Thyroid gland (tissue), 4 donors: Measurements from ENCODE around the gene TFR2. TPM values are rescaled to one million over a fixed set of nuclear protein-coding genes. Genes with fewer than 3 reads are reported as not detected.

Source experiments
- DNase-seq, 2 donors: peaks; one replicate each; pipeline ENCODE4 v3.0.0-alpha.2; 2019
- H3K27ac ChIP-seq, 3 donors: fragments of 200-600 bp; sonication (generic); 1 replicate in 2 of 3; 2 replicates in 1 of 3; pipeline ENCODE4 v1.5.1; 2016 to 2019; ENCODE audit warnings: mild to moderate bottlenecking in 1 of 3, moderate library complexity in 1 of 3
- H3K27me3 ChIP-seq: fragments of 200-600 bp; sonication (generic); one replicate; pipeline ENCODE4 v1.5.1; 2019
- H3K36me3 ChIP-seq, 2 donors: fragments of 200-600 bp; sonication (generic); one replicate each; pipeline ENCODE4 v1.5.1; 2016 to 2019
- H3K4me1 ChIP-seq, 2 donors: fragments of 200-600 bp; sonication (generic); one replicate each; pipeline ENCODE4 v1.5.1; 2017 to 2019
- H3K4me3 ChIP-seq, 3 donors: fragments of 200-600 bp; sonication (generic); replicated peaks in 1 of 3; 1 replicate in 2 of 3; 2 replicates in 1 of 3; pipeline ENCODE4 v1.5.1; 2016; ENCODE audit warnings: mild to moderate bottlenecking in 1 of 3
- H3K9me3 ChIP-seq: fragments of 200-600 bp; sonication (generic); one replicate; pipeline ENCODE4 v1.5.1; 2017
- CTCF ChIP-seq, 6 experiments: fragments of 200-600 bp in 3 of 6; fragments of 450-650 bp in 3 of 6; sonication (generic) in 3 of 6; IDR thresholded peaks; one replicate each; pipeline ENCODE4 v1.5.1; 2016 to 2019; ENCODE audit warnings: antibody characterized with exemption in 6 of 6, mild to moderate bottlenecking in 2 of 6, inconsistent platforms in 1 of 6, moderate library complexity in 1 of 6
- POLR2A ChIP-seq, 2 donors: fragments of 450-650 bp; IDR thresholded peaks; one replicate each; pipeline ENCODE4 v1.6.1; 2017; ENCODE audit warnings: antibody characterized with exemption in 2 of 2, mild to moderate bottlenecking in 2 of 2, moderate library complexity in 1 of 2
- WGBS, 2 donors: methylation state at CpG; one replicate each; pipeline ENCODE4 v1.1.5; 2017; 5-methylcytosine and 5-hydroxymethylcytosine counted together
- intact Hi-C: fragments of 100-400 bp; cut with DNase I; formaldehyde crosslinking; loops from one replicate; pipeline ENCODE4 v1.15.1; 2023
- total RNA-seq, 4 donors: library from RNA; depleted of rRNA; stranded (reverse); fragments of >200 nt; gene quantifications; one replicate each; pipeline ENCODE4 v1.2.3, GENCODE V29; 2016

TFR2 gene
- total RNA-seq, 4 donors from 2014 or later, result 0.22 to 0.27 TPM; not detected in 2

DNA sequence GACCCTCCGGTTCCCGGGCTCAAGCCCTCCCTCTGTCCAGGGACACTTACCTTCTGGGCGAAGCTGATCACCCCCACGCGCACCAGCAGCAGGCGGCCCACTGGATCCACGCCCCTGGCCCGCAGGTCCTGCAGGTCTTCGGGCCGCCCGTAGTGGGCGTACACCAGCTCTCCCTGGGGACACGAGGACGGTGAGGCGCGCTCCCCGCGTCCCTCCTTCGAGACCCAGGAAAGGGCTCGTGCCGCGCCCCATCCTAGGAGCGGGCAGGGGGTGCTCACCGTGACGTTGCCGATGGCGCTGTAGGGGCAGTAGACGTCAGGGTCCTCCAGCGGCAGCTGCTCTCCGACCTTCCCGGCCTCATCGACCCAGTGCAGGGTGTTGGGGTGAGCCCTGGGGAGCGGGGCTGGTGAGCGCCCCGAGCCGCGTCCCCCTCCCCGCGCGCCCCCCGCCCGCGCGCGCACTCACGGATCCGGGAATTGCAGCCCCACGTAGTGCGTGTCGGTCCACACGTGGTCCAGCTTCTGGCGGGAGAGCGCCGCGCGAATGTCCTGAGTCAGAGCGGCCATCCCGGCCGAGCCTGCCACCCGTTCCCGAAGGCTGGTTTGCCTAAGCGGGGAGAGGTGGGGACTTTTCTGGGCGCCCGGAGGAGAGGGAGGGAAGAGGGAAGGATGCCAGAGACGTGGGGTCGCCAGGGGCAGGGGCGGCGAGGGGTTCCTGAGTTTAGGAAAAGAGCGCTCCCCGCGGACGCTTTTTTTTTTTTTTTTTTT, 8.2 kb downstream of the TFR2 start:
- Histone ChIP-seq H3K27ac (no peak overlapping the region), H3K36me3 (no peaks in the 10 kb centered on the region), H3K9me3 (no peaks in the 10 kb centered on the region), H3K4me1 (peaks cover 6 to 8% of the 10 kb centered on the region in 2 donors), H3K4me3 (peak overlapping the region in 1 of 3 donors; percentile 36), H3K27me3 (peaks cover 7% of the 10 kb centered on the region)
- TF ChIP-seq CTCF (IDR thresholded peaks at IDR 0.05), result peak in 1 of 6 experiments; percentile 22
- TF ChIP-seq POLR2A (IDR thresholded peaks at IDR 0.05), result no peak
- 5 to 8% methylated on average over 24 to 28 of the region's 72 CpGs for WGBS, 2 donors
- DNase-seq, result peak; percentile 23 to 29
- intact Hi-C loops, result no loop called here

GRCh38 chr7:100630066-100630465, 11.3 kb downstream of the TFR2 start:
- intact Hi-C loops, result no loop called here
- TF ChIP-seq CTCF (IDR thresholded peaks at IDR 0.05), result no peak
- TF ChIP-seq POLR2A (IDR thresholded peaks at IDR 0.05), result no peak
- H3K4me3 ChIP-seq, result no peak overlapping the region
- H3K4me1 ChIP-seq, result peaks cover 6 to 17% of the 10 kb centered on the region in 2 donors
- no peaks in the 10 kb centered on the region for H3K36me3 ChIP-seq
- H3K27me3 ChIP-seq, result peaks cover 7% of the 10 kb centered on the region
- H3K27ac ChIP-seq, result no peak overlapping the region
- no peaks in the 10 kb centered on the region for H3K9me3 ChIP-seq
- DNase-seq, result no peak
- WGBS, 2 donors, result 91 to 96% methylated on average over 4 of the region's 4 CpGs

DNA sequence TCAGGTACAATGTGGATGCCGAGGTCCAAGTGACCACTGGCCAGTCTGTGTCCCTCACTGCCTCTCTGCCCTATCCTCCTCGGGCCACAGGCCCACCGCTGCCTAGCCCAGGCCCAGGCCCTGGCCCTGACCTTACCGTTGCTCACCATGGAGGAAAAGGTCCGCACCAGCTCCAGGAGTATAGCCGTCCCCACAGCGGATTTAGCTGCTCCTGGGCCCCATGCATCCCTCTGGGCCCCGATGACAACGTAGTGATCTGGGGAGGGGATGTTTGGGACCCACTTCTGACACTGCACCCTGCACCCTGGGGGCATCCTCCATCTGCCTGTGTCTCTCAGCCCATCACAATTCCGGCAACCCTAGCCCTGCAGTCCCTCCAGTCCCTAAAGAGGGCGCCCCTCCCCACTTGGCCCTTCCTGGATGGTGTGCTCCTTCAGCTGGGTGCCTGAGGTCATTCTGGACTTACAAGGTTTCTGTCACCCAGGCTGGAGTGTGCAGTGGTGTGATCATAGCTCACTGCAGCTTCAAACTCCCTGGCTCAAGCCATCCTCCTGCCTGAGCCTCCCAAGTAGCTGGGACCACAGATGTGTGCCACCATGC, 12.1 kb downstream of the TFR2 start:
- intact Hi-C loops, result no loop called here
- peak in 1 of 6 experiments; percentile 6 for TF ChIP-seq CTCF (IDR thresholded peaks at IDR 0.05)
- no peak for TF ChIP-seq POLR2A (IDR thresholded peaks at IDR 0.05)
- no peak for DNase-seq
- Histone ChIP-seq H3K4me3 (no peak overlapping the region), H3K9me3 (no peaks in the 10 kb centered on the region), H3K4me1 (peaks cover 6 to 17% of the 10 kb centered on the region in 2 donors), H3K27ac (no peak overlapping the region), H3K27me3 (peaks cover 7% of the 10 kb centered on the region), H3K36me3 (no peaks in the 10 kb centered on the region)
- WGBS, 2 donors, result 73 to 87% methylated on average over 7 to 11 of the region's 11 CpGs

DNA sequence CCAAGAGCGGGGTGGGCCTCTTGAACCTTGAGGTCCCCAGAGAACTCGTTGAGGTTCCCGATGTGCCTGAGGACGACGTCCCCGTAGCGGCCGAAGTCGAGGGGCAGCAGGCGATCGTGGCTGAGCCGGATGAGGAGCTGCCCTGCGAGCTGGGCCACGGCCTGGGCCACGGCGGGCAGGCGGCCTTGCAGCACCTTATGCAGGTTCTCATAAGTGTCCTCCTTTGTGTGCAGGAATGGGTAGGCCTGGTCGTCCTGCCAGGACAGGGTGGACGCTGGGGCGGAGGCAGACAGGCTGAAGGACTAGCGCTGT, 14.2 kb downstream of the TFR2 start:
- TF ChIP-seq POLR2A (IDR thresholded peaks at IDR 0.05), result no peak
- TF ChIP-seq CTCF (IDR thresholded peaks at IDR 0.05), result no peak
- H3K27ac ChIP-seq, result no peak overlapping the region
- no peaks in the 10 kb centered on the region for H3K9me3 ChIP-seq
- intact Hi-C loops, result no loop called here
- no peak overlapping the region for H3K4me3 ChIP-seq
- no peaks in the 10 kb centered on the region for H3K36me3 ChIP-seq
- DNase-seq, result no peak
- WGBS, 2 donors, result 69 to 87% methylated on average over 18 to 20 of the region's 21 CpGs
- peaks cover 0 to 9% of the 10 kb centered on the region in 2 donors for H3K4me1 ChIP-seq
- H3K27me3 ChIP-seq, result no peaks in the 10 kb centered on the region
